Endodermal cell (in vitro differentiated cells): Measurements from ENCODE around the gene C11orf16. TPM values are rescaled to one million over a fixed set of nuclear protein-coding genes. Genes with fewer than 3 reads are reported as not detected.

ENCODE experiments used
- DNase-seq: peaks from one replicate; pipeline ENCODE4 v3.0.0-alpha.2; 2017
- H3K27ac ChIP-seq: 2 replicates; pipeline ENCODE4 v1.5.1; 2013; ENCODE audit warnings: mild to moderate bottlenecking, low read depth, low read length, moderate library complexity
- H3K27me3 ChIP-seq: 2 replicates; pipeline ENCODE4 v1.6.1; 2013; ENCODE audit warnings: mild to moderate bottlenecking, low read length, moderate library complexity; ENCODE audit not compliant: insufficient read depth, control insufficient read depth, poor library complexity, severe bottlenecking
- H3K36me3 ChIP-seq: 2 replicates; pipeline ENCODE4 v1.7.0; 2013; ENCODE audit warnings: mild to moderate bottlenecking, low read length, moderate library complexity; ENCODE audit not compliant: control insufficient read depth, insufficient read depth
- H3K4me1 ChIP-seq: one replicate; pipeline ENCODE4 v1.7.0; 2013; ENCODE audit warnings: low read length; ENCODE audit not compliant: control insufficient read depth, insufficient read depth
- H3K4me3 ChIP-seq: 2 replicates; pipeline ENCODE4 v1.5.1; 2013; ENCODE audit warnings: mild to moderate bottlenecking, low read length, moderate library complexity
- H3K9ac ChIP-seq: 2 replicates; pipeline ENCODE4 v1.6.1; 2013; ENCODE audit warnings: mild to moderate bottlenecking, low read length, moderate library complexity; ENCODE audit not compliant: poor library complexity, severe bottlenecking; ENCODE audit errors: extremely low read depth
- H3K9me3 ChIP-seq: 2 replicates; pipeline ENCODE4 v1.6.1; 2013; ENCODE audit warnings: mild to moderate bottlenecking, low read length, moderate library complexity; ENCODE audit not compliant: control insufficient read depth
- H3K27ac Mint-ChIP-seq: 2 replicates; pipeline ENCODE4 v1.8.0; 2020; ENCODE audit warnings: mixed read lengths
- H3K27me3 Mint-ChIP-seq: 2 replicates; pipeline ENCODE4 v1.8.0; 2021; ENCODE audit warnings: mild to moderate bottlenecking, mixed read lengths; ENCODE audit not compliant: insufficient read depth
- H3K36me3 Mint-ChIP-seq: 2 replicates; pipeline ENCODE4 v1.8.0; 2020; ENCODE audit warnings: low read depth, mixed read lengths
- H3K4me1 Mint-ChIP-seq: 2 replicates; pipeline ENCODE4 v1.8.0; 2020; ENCODE audit warnings: mixed read lengths
- H3K4me3 Mint-ChIP-seq: 2 replicates; pipeline ENCODE4 v1.8.0; 2020; ENCODE audit warnings: mild to moderate bottlenecking, moderate library complexity, mixed read lengths
- H3K9me3 Mint-ChIP-seq: 2 replicates; pipeline ENCODE4 v1.8.0; 2020; ENCODE audit warnings: mild to moderate bottlenecking, mixed read lengths
- WGBS, 2 experiments: methylation state at CpG; one replicate each; pipeline versions ENCODE4 v1.1.5 to v1.1.7; 2013; ENCODE audit warnings: missing lambda C conversion rate in 2 of 2, mixed read lengths in 1 of 2; ENCODE audit not compliant: insufficient coverage in 1 of 2, insufficient read length in 1 of 2; 5-methylcytosine and 5-hydroxymethylcytosine counted together
- total RNA-seq, 2 donors: library from RNA; stranded (reverse); fragmentation: NEBNext Ultra II Directional in 1 of 2; extraction: Animal tissue kit (Norgen Biotek cat#: 25700) in 1 of 2; gene quantifications; 2 replicates in 1 of 2; 3 replicates in 1 of 2; pipeline ENCODE4 v1.2.1, GENCODE V29; 2021
- TF ChIP-seq, protein P1 (sequence below): fragments of 200-600 bp; sonication (generic); conservative IDR thresholded peaks from 2 replicates; pipeline ENCODE4 v1.5.0; 2021; ENCODE audit warnings: antibody characterized with exemption, mild to moderate bottlenecking

Gene C11orf16
- total RNA-seq, 2 donors from 2014 or later = not detected

DNA sequence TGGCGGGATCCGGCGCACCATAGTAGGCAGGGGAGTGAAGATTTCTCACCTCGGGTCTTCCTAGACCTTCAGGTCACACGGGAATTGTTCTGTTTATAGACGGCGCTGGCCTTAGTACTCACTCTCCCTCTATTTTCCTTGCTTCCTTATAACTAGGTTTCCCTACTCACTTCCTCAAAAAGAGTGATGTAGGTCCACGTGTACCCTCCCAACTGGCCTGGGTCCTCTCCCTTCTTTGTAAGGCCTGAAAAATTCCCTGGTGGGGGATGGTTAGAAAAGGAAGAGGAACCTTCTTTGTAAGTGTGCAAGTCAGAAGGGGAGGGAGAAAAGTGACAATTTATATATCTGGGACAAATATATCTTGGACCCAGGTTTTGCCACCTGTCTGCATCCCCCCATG, 34.4 kb upstream of the C11orf16 start:
- no peak overlapping the region for H3K27ac ChIP-seq
- no peaks in the 10 kb centered on the region for H3K9me3 ChIP-seq
- Mint-ChIP-seq H3K9me3 (no peaks in the 10 kb centered on the region), H3K36me3 (no peaks in the 10 kb centered on the region), H3K27me3 (no peaks in the 10 kb centered on the region), H3K27ac (no peak overlapping the region), H3K4me1 (peaks cover 16% of the 10 kb centered on the region), H3K4me3 (no peak overlapping the region)
- WGBS, 2 experiments = 89 to 94% methylated on average over 7 to 8 of the region's 8 CpGs
- H3K27me3 ChIP-seq = no peaks in the 10 kb centered on the region
- H3K4me3 ChIP-seq = no peak overlapping the region
- no peak for DNase-seq
- no peaks in the 10 kb centered on the region for H3K36me3 ChIP-seq
- TF ChIP-seq, protein P1, sequence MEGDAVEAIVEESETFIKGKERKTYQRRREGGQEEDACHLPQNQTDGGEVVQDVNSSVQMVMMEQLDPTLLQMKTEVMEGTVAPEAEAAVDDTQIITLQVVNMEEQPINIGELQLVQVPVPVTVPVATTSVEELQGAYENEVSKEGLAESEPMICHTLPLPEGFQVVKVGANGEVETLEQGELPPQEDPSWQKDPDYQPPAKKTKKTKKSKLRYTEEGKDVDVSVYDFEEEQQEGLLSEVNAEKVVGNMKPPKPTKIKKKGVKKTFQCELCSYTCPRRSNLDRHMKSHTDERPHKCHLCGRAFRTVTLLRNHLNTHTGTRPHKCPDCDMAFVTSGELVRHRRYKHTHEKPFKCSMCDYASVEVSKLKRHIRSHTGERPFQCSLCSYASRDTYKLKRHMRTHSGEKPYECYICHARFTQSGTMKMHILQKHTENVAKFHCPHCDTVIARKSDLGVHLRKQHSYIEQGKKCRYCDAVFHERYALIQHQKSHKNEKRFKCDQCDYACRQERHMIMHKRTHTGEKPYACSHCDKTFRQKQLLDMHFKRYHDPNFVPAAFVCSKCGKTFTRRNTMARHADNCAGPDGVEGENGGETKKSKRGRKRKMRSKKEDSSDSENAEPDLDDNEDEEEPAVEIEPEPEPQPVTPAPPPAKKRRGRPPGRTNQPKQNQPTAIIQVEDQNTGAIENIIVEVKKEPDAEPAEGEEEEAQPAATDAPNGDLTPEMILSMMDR = no peak
- H3K9ac ChIP-seq = no peak overlapping the region
- peaks cover 6% of the 10 kb centered on the region for H3K4me1 ChIP-seq

DNA sequence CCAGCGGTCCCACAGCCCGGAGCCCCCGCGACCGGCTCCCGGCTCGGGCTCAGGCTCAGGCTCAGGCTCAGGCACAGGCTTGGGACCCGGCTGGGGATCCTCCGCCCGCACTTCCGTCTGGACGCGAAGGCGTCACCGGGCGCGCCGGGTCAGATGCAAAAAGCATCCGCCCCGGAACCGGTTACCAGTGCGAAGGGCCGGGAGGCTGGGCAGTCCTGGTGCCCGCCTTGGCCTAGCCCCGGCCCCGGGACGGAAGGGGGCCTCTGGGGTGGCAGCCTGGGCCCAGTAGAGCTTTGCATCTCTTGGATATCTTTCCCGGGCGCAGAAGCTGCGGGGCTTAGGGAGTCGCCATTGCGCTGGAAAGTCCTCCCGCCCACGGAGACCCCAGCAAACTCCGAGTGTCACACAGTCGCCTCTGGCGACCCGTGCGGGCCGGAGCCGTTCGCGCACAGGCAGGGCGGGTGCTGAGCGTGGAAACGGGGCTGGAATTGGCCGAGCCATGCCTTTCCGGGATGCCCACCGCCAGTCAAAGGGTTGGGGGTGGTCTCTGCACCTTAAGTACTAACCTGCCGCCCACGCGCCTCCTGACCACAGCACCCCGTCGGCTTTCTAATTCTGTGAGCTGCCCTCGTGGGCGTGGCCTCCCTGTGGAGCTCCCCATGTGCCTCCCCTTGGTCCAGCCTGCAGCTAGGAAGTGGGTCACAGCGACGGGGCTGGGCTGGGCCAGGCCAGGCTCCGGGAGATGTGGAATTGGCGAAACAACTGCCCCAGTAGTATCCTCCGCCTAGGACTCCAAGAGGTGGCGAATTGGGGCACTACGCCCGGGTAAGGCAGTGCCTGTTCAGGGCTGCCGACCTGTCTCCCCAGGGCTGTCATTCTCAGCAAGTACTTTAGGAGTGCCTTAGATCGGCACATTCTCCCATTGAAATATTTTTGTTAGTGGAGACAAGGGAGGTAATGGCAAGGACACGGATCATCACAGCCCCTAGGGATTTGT, 31.9 kb upstream of the C11orf16 start, which contains the start of gene TMEM9B:
TMEM9B (minus strand) TSS at position 119 of the 997 bp plus-strand sequence. CDS start 129 bp downstream, outside the sequence.
- H3K9me3 ChIP-seq = no peaks in the 10 kb centered on the region
- H3K9ac ChIP-seq = peak within 1 kb of the TSS; percentile 59
- no peaks in the 10 kb centered on the region for H3K36me3 ChIP-seq
- H3K4me3 ChIP-seq = peak within 1 kb of the TSS; percentile 90
- no peak within 1 kb of the TSS for H3K27ac ChIP-seq
- H3K27me3 ChIP-seq = no peaks in the 10 kb centered on the region
- WGBS, 2 experiments = 1% methylated on average over 24 to 67 of the region's 67 CpGs
- Mint-ChIP-seq H3K27ac (peak within 1 kb of the TSS; percentile 90), H3K4me3 (peak within 1 kb of the TSS; percentile 82), H3K36me3 (no peaks in the 10 kb centered on the region), H3K27me3 (no peaks in the 10 kb centered on the region), H3K9me3 (no peaks in the 10 kb centered on the region), H3K4me1 (peaks cover 18% of the 10 kb centered on the region)
- H3K4me1 ChIP-seq = peaks cover 6% of the 10 kb centered on the region
- peak; percentile 96 for DNase-seq
- TF ChIP-seq, protein P1 = no peak

DNA sequence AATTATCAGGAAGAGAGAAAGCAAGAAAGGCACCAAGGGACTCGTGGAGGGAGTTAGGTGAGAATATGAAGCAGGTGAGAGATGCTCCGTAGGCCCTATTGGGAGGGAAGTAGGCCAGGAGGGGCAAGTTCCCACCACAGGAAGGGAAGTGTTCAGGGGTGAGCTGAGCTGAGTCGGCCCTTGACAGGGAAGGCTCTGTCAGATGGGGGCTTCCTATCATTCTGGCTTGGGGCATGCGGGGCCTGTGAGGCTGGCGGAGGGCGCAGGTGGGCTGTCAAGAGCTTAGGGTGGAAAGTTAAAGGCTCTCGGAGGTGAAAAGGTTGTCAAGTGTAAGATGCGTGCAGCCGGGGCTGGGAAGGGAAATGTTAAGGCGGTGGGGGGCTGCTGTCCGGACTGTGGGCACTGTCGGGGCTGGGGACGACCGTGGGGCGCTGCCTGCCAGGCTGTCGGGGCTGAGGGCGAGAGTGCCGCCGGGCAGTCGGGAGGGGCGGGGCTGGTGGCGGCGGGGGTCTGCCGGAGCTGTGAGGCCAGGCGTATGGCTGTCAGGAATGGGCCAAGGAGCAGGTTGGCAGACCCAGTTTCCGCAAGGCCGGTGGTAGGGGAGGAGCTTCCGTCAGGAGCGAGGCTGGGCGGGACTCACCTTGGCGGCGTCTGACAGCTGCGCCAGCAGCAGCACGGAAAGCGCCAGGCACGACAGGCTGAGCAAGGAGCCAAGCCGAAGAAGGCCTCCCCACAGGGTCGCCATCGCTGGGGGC, 31.0 kb upstream of the C11orf16 start:
- Histone ChIP-seq H3K36me3 (no peaks in the 10 kb centered on the region), H3K9me3 (no peaks in the 10 kb centered on the region), H3K27ac (no peak overlapping the region), H3K4me1 (peaks cover 6% of the 10 kb centered on the region), H3K27me3 (no peaks in the 10 kb centered on the region), H3K9ac (peak overlapping the region; percentile 59), H3K4me3 (peak overlapping the region; percentile 90)
- TF ChIP-seq, protein P1 = no peak
- H3K36me3 Mint-ChIP-seq = no peaks in the 10 kb centered on the region
- H3K9me3 Mint-ChIP-seq = no peaks in the 10 kb centered on the region
- H3K4me1 Mint-ChIP-seq = peaks cover 18% of the 10 kb centered on the region
- H3K27ac Mint-ChIP-seq = peak overlapping the region; percentile 90
- peak overlapping the region; percentile 82 for H3K4me3 Mint-ChIP-seq
- peak; percentile 95 for DNase-seq
- WGBS, 2 experiments = 4 to 27% methylated on average over 7 to 39 of the region's 39 CpGs
- H3K27me3 Mint-ChIP-seq = no peaks in the 10 kb centered on the region
